GM12892 (cell line): ENCODE data around the gene PARP15.
"Not testable (repeated sequence)": the region's sequence is repeated elsewhere in the genome, so short reads cannot be mapped to it uniquely, and the experiment has no call there.

ENCODE experiments used
- DNase-seq: peaks from one replicate; pipeline ENCODE4 v3.0.0; 2011; ENCODE audit not compliant: insufficient read length
- FAIRE-seq: peaks from 2 replicates; lab custom pipeline; 2011; peaks lifted over from hg19 to GRCh38; lab: Jason Lieb, UNC
- POLR2A ChIP-seq: IDR thresholded peaks from 2 replicates; pipeline ENCODE4 v1.6.1; 2011; ENCODE audit warnings: low read depth, low read length, control low read depth
- POLR2AphosphoS5 ChIP-seq: IDR thresholded peaks from 2 replicates; pipeline ENCODE4 v1.6.1; 2011; ENCODE audit warnings: low read depth, low read length, control low read depth
- TAF1 ChIP-seq: IDR thresholded peaks from 2 replicates; pipeline ENCODE4 v1.6.1; 2011; ENCODE audit warnings: low read depth, mild to moderate bottlenecking, control low read depth, low read length, borderline replicate concordance

Gene PARP15

GRCh38 chr3:122679085-122679881 lies 101.8 kb downstream of the PARP15 start:
- peak; percentile 89 for FAIRE-seq
- DNase-seq, result no peak
- TF ChIP-seq POLR2A, result no peak
- no peak for TF ChIP-seq POLR2AphosphoS5
- TF ChIP-seq TAF1, result no peak

- DNase-seq (no peak), FAIRE-seq (peak; percentile 87)
- TF ChIP-seq POLR2AphosphoS5, result no peak; the same call in 1 of the 2 replicates
- no peak for TF ChIP-seq POLR2A
- TF ChIP-seq TAF1, result no peak
Measured at GRCh38 chr3:122679882-122680474, 102.5 kb downstream of the PARP15 start.

- DNase-seq (peak; percentile 41), FAIRE-seq (no peak)
- TF ChIP-seq POLR2A, result peak; percentile 90
- TF ChIP-seq POLR2AphosphoS5, result peak; percentile 78
- TF ChIP-seq TAF1, result peak; percentile 79
Measured at GRCh38 chr3:122680475-122681283, 103.2 kb downstream of the PARP15 start, which contains the start of gene PARP14. PARP14 (plus strand) TSS chr3:122680839; CDS start chr3:122680884, 45 bp downstream.

GRCh38 chr3:122681284-122681973 lies 104.0 kb downstream of the PARP15 start:
- no peak for TF ChIP-seq POLR2A
- no peak for DNase-seq
- FAIRE-seq, result peak; percentile 87

- DNase-seq (no peak), FAIRE-seq (peak; percentile 21)
- no peak for TF ChIP-seq POLR2A
- TF ChIP-seq TAF1, result no peak
- TF ChIP-seq POLR2AphosphoS5, result no peak
Measured at GRCh38 chr3:122681974-122682409, 104.5 kb downstream of the PARP15 start.

- peak; percentile 82 for FAIRE-seq
- 0 out of 2 replicates have a peak, but pooled peaks have one; percentile 24 for TF ChIP-seq POLR2A
- DNase-seq, result not testable (repeated sequence)
Measured at GRCh38 chr3:122682778-122683411, 105.4 kb downstream of the PARP15 start.

- peak; percentile 45; the same call in 1 of the 2 replicates for TF ChIP-seq POLR2A
- TF ChIP-seq TAF1, result no peak
- TF ChIP-seq POLR2AphosphoS5, result no peak
- FAIRE-seq (no peak), DNase-seq (no peak)
Measured at GRCh38 chr3:122687298-122687697, 109.8 kb downstream of the PARP15 start.
